NCI-H2227 (cell line): ENCODE data around the gene NKAIN1.
"Not testable (repeated sequence)": the region's sequence is repeated elsewhere in the genome, so short reads cannot be mapped to it uniquely, and the experiment has no call there.

Source experiments
- DNase-seq: peaks from one replicate; lab custom pipeline; 2025; ENCODE audit not compliant: unreplicated experiment; lab: John Stamatoyannopoulos, UW

Gene NKAIN1

DNA sequence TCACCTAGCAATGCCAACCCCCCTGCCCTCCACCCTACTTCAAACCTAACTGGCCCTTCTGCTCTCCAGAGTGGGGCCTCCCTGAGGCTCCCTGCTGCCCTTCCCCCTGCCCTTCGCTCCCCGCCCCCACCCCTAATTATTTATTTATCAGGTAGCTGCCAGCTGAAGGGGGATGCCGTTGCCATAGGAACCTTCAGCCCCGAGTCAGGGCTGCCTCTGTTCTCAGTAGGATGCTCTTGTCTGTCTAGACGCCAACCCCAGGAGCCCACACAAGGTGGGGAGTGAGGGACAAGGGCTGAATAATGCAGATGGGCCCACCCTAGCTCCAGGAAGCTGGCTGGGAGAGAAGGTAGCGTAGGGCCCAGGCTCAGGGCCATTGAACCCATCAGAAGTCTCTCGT, 41.1 kb downstream of the NKAIN1 start:
- peak; percentile 63 for DNase-seq

DNA sequence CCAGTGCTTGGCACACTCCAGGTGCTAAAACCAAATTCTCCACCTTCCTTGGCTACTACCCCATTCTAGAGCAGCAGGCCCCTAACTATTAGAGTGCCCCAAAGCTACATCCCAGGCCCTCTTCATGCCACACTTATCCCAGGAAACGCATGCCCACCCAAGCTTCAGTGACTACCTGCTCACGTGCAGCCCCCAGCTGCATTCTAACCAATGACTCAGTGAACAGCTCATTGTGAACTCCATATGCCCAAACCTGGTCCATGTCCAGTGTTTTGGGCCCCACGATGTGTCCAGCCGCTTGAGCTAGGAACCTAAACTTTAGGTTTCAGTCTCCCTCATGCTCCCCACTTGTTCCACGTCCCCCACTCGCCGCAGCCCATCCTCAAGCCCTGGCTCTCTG, 41.5 kb downstream of the NKAIN1 start:
- no peak for DNase-seq

DNA sequence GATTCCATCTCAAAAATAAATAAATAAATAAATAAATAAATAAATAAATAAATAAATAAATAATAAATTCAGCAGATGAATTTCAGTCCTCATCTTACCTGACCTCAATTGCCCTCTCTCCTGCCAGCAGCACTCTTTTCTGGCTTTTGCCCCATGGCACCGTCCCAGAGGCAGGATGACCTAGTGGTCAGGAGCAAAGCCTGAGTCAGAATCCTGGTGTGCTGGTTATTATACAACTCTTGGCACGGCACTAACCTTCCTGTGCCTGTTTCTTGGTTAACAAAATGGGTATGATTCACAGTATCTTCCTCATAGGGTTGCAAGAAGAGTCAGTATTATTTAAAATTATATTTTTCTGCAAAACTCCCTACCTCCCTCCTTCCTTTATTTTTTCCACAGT, 43.0 kb downstream of the NKAIN1 start:
- no peak for DNase-seq

DNA sequence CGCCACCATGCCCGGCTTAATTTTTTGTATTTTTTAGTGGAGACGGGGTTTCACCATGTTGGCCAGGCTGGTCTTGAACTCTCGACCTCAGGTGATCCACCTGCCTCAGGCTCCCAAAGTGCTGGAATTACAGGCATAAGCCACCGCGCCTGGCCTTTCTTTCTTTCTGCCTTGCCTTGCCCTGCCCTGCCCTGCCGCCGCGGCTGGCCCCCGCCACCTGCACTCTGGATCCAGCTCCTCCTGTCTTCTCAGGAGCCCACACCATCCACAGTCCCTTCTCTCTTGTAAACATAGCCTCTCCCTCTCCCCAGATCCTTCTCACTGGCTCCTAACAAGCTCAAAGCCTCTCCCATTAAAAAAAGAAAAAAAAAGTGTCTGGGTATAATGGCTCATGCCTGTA, 44.4 kb downstream of the NKAIN1 start:
- not testable (repeated sequence) for DNase-seq

DNA sequence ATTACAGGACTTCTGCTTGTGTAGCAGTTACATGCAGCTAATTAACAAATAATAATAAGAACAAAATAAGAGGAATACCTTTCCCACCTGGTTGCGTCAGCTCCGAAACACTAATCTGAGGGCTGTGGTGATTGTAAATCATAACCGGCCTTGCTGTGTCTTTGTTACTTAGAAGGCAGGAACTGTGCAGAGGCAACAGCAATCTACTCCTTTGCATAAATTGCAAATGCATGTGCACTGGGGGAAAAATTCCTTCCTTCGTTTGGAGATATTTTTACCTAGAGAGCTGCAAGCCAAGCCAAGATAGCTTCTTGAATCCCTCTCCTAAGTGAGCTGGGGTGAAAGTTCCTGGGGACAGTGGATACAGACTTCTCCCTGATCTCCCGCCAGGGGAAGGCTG, 46.0 kb downstream of the NKAIN1 start:
- no peak for DNase-seq

DNA sequence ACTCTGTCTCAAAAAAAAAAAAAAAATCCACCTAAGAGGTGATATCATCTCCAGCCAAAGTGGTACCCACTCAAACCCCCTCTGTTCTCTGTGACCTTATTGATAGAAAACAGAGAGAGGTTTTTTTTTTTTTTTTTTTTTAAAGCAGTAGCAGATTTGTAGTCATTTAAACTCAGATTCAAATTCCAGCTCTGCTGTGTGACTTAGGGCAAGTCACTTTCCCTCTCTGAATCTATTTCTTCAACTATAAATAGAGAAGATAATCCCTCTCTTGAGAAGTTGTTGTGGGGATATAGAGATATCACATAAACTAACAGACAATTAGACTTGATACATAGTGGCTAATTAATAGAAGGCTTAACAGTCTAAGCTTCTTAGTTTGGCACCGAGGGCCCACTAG, 48.4 kb downstream of the NKAIN1 start:
- DNase-seq, result no peak

DNA sequence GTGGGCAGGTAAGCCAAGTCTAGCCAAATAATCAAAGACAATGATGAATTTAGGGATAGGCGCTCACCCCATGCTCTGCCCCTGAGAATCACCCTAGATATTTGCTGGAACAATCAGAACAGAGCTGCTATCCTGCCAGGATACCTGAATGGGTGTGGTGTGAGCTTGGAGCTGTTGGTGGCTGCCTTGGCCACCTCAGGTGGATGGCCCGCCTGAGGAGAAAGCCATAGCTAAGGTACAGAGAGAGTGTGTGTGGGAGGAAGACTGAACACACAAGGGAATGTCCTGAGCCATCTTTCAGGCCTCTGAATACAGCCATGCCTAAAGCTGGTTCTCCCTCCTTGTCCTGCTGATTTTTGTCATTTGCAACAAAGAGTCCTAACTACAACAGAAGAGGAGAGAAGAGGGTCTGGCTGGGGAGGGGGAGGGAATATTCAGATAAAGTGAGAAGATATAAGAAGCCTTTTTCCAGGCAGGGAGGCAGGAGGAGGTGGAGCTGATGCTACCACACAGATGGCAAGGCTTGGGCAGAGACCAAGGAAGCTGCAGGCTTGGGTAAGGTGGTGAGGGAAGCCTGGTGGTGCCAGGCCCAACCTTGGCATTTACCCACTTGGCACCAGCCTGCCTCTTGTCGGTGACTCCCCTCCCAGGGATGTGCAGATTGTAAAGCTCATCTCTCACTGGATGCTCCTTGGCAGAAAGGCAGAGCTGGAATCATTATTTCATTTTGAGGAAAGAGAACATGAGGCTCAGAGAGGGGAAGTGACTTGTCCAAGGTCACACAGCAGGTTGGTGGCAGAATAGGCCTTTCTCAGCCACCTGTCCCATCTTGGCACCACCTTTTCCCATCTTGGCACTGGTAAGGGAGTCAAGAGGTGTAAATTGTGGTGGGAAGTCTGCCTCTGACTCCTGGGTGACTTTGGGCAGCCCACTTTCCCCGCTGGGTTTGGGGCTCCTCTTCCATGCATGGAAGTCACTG, 49.7 kb downstream of the NKAIN1 start:
- no peak for DNase-seq

DNA sequence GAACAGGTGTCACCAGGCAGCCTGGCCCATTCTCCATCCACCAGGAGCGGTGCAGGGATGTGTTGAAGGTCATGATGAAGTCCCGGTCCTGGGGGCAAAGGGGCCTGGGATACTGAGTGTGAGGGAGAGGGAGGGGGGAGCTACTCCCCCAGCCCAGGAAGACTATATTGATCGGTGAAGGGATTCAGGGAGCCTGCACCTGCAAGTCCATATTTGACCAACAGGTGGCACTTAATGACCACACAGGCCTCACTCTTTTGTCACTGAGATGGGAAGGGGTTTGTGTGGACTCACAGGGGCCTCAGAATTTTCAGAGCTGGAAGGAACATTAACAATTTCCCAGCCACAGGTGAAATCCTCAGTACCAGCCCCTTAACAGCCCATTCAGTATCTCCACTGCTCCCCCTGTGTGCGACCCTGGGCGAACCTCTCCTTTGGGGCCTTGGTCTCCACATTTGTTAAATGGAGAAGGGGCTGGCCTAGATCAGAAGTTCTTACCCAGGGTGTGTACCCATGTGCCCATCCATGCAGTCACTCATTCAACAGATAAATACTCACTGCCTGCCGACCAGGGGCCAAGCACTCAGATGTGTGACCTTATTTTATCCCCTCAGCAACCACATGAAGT, 55.6 kb downstream of the NKAIN1 start:
- DNase-seq, result peak; percentile 69

DNA sequence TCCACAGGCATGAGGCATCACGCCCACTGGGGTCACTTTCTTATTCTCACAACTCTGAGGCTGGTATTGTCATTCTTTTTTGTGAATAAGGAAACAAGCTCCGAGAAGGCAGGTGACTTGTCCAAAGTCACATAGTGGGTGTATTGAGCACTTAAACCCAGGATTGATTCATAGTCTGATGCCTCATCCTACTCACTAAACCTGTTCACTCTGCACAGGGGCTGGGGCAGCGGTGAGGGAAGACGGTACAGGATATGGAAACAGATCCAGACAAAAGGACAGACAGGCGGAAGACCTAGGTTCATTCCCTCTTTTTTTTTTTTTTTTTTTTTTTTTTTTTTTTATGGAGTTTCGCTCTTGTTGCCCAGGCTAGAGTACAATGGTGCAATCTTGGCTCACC, 56.6 kb downstream of the NKAIN1 start:
- no peak for DNase-seq

DNA sequence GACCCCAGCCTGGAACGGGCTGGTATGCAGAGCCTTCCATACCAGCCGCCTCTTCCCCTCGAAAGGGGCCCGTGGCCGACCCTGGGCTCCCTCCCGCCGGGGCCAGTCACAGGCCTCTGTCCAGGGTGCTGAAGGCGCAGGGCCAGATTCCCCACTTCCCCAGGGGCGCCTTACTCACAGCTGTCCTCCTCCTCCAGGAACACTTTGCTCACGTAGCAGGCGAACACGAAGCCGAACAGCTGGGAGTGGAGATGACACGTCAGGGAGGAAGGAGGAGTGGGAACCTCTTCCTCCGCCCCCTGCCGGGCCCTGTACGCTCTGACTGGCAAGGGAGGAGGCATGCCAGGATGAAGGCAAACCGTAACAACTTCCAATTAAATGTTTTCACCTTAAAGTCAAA, 57.3 kb downstream of the NKAIN1 start:
- DNase-seq, result no peak

DNA sequence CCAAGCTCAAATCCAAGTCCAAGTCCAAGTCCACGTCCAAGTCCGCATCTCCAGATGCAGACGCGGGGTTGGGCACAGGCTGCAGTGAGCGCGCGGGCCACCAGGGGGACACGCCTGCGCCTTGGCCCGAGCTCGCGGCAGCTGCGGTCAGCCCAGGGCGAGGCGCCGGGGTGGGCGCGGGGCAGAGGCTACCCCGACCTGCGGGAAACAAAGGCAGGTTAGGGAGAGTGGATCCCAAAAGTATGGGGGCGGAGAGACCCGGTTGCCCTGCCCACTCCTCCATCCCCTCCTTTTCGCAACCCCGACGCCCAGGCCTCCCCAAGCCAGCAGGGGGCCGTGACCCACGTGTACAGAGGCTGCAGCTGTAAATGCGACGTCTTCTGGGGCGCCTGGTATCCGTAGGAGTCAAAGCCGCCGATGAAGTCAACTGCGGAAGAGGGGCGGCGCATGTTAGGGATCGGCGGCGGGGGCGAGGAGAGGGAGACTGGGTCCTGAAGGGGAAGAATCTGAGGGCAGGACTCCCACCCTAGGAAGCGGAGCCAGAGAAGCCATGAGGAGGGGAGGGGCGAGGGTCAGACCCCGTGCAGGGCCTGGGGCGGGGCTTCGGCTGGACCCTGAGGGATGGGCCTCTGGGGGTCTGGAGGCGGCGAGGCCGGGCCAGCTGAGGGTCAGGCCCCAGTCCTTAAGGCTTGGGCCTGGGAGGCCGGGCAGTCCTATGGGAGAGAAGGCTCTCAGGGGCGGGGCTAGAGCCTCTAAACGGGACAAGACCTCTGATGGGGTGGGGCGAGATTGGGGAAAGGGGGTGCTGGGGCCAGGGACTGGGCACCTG, 58.0 kb downstream of the NKAIN1 start:
- DNase-seq, result no peak

DNA sequence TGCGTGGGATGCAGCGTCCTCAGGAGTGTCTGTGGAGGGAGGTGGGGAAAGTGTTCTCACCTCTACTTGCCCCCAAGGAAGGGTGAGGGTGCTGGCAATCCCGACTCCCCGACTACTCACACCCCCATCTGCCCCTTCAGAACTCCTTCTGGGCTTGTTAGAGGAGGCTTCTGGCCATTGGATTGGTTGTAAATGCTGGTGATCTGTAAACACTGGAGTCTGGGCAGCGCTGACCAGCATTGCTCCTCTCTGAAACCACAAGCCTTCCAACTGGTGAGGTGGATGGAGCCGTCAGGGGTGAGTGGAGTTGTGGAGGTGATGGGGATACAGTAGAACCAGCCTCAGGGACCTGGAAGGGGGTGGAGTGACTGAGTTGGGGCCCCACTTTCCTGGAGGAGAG, 59.3 kb downstream of the NKAIN1 start:
- DNase-seq, result no peak

DNA sequence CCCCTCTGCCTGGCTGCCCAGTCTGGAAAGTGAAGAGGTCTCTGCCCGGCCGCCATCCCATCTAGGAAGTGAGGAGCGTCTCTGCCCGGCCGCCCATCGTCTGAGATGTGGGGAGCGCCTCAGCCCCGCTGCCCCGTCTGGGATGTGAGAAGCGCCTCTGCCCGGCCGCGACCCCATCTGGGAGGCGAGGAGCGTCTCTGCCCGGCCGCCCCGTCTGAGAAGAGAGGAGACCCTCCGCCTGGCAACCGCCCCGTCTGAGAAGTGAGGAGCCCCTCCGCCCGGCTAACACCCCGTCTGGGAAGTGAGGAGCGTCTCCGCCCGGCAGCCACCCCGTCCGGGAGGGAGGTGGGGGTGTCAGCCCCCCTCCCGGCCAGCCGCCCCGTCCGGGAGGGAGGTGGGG, 63.4 kb downstream of the NKAIN1 start:
- not testable (repeated sequence) for DNase-seq

DNA sequence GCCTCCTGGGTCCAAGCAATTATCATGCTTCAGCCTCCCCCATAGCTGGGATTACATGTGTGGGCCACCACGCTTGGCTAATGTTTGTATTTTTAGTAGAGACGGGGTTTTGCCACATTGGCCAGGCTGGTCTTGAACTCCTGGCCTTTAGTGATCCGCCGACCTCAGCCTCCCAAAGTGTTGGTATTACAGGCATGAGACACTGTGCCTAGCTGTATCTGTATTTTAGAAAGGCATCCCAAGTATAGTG, 69.3 kb downstream of the NKAIN1 start:
- DNase-seq, result no peak

DNA sequence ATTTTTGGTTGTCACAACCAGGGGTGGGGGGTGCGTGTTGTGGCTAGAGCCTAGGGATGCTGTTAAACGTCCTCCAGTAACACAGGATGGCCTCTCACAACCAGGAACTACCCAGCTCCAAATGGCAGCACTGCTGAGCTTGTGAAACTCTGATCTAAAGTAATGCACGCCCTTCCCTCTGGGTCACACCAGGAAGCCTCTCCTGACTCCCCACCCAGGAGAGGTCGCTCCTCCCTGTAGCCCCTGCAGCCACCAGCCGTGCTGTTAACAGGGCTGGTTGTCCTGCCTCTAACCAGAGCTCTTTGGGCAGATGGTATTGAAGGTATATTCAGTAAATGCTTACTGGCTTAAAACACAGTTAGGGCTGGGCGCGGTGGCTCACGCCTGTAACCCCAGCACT, 73.2 kb downstream of the NKAIN1 start:
- no peak for DNase-seq

DNA sequence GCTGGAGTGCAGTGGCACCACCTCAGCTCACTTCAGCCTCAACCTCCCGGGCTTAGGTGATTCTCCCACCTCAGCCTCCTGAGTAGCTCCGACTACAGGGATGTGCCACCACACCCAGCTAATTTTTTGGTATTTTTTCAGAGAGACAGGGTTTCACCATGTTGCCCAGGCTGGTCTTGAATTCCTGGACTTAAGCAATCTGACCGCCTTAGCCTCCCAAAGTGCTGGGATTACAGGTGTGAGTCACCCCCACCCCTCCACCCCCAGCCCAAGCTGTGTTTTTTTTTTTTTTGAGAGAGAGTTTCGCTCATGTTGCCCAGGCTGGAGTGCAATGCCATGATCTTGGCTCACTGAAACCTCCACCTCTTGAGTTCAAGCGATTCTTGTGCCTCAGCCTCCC, 75.4 kb downstream of the NKAIN1 start:
- DNase-seq, result no peak

DNA sequence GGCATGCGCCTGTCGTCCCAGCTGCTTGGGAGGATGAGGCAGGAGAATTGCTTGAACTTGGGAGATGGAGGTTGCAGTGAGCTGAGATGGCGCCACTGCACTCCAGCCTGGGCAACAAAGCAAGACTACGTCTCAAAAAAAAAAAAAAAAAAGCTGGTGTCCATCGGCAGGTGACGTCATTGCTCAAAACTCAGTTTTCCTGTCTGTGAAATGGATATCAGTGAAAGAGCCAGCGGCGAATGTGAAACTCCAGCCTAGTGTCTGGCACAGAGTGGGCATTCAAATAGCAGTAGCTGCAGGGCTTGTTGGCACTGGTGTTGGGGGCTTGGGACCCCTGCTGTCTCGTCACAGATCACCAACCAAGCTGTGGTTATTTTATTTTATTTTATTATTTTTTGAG, 75.8 kb downstream of the NKAIN1 start:
- DNase-seq, result no peak

DNA sequence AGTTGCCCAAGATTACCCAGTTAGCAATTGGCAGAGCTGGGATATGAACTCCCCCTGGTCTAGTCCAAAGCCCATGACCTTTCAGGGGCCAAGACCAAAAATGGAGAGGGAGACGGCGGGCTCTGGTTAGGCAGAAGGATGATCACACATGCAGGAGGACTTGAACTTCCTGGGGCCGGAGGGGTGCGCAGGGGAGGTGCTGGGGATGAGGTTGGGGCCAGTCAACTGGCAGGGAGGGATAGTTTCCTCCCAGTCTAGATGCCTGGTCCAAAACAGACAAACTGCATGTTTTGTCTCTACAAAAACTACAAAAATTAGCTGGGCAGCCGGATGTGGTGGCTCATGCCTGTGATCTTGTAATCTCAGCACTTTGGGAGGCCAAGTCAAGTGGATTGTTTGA, 78.1 kb downstream of the NKAIN1 start:
- DNase-seq, result no peak

DNA sequence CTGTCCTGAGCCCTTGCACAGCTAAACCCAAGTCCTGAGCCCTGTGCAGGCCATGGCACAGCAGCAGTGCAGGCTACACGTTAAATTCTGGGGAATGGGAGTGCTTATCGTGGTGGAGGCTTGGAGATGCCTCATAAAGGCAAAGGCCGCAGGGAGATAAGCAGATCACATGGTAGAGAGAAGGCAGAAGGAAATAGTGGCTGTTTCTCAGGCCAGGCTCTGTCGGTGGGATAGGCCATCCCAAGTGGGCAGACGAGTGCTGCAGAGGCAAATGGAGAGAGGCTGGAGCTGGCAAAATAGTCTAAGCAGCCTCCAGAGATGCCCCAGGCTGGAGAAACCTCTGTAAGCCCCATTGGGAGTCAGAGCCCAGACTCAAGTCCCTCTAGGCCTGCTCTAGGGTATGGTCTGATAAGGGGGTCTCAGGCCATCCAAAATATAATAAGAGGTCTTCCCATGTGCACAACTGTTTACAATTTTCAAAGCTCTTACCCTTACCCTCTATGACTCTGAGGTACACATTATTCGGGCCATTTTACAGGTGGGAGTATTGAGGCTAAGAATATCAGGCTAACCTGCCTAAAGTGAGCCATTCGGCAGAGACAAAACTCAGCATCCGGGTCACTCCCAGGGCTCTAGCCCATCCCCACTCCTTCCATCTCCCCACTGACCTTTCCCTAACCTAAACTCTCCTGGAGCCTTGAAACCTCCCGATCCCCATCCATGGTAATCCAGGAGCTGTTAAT, 79.6 kb downstream of the NKAIN1 start:
- DNase-seq, result no peak

DNA sequence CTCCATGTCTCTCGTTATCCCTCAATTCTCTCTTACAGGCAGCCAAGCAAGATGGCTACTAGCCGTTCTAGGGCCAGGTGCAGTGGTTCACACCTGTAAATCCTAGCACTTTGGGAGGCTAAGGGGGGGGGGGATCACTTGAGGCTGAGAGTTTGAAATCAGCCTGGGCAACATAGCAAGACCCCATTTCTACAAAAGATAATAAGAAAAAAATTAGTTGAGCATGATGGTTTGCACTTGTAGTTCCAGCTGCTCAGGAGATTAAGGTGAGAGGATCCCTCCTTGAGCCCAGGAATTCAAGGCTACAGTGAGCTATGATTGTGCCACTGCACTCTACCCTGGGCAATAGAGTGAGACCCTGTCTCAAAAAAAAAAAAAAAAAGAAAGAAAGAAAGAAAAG, 80.4 kb downstream of the NKAIN1 start:
- DNase-seq, result no peak

DNA sequence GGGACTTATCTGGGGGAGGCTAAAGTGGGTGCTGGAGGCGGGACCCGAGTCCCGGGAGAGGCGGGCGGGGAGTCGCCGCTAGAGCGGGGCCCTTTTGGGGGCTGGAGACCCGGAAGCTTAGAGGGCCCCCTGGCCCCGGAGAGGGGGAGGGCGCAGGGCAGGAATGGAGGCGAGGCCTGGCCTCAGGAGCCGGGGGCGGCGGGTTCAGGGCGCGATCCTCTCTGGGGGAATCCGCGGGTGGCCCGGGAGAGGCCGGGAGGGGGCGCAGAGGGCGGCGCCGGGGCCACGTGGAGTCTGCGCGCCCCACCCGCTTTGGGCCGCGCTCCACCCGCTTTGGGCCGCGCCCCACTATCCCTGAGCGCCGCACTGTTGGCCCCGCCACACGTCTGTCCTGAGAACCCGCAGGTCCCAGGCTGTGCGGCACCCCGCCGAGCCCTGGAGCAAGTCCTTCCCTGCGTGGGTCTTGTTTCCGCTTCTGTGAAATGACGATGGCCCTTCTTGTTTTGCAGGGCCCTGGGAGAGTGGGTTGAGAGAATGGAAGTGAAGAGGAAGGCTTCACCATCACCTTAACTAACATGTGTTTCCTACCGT, 84.4 kb downstream of the NKAIN1 start:
- DNase-seq, result peak; percentile 84
